Measurements from ENCODE around the gene NAA60. TPM values are rescaled to one million over a fixed set of nuclear protein-coding genes. Genes with fewer than 3 reads are reported as not detected.

NAA60 gene
- polyA plus RNA-seq, 1 donor (not counting 4 experiments of a cell fraction or from before 2014, with no cell fraction given) = 30.3 TPM

DNA sequence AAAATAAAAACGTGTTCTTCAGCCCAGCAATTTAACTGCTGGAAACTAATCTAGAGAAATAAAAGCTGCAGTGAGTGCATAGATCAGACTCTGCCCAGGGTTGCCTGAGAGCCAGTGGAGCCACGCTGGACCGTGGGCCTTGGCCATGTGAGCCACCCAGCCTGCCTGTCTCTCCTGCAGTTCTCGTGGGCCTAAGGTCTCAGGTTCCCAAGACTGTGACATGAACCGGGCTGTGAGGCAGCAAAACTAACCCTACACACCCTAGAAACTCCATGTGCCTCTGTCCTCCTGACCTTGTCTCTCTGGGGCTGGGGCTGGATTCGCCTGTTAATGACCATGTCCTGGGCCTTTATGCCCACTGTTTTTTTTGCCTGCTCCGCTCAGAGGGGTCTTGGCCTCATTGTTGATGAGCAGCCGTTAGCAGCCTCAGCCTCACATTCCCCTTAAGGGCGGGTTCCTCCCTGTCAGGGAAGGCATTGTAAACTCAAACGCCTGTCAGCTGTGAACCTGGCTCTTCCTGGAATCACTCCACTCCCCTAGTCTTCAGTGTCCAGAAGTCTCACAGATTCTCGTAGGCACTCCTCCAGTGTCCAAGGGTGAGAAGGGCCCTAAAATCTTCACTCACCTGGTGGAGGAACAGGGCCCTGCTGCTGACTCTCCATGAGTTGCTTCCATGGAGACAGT lies 34.9 kb downstream of the NAA60 start:
- FAIRE-seq (no peak), DNase-seq (ENCODE audit: low read depth, low spot score) (no peak)
- Histone ChIP-seq H3K9me3 (ENCODE audit: control insufficient read depth, low read depth, low read length) (no peaks in the 10 kb centered on the region), H3K27me3 (ENCODE audit: control insufficient read depth, extremely low read depth, insufficient read depth, low read length) (no peaks in the 10 kb centered on the region), H3K36me3 (ENCODE audit: control insufficient read depth in 2 of 2, extremely low read depth in 1 of 2, insufficient read depth in 2 of 2, low read length in 2 of 2) (peaks cover 17 to 22% of the 10 kb centered on the region in 2 experiments), H3K4me2 (ENCODE audit: control insufficient read depth, extremely low read depth, insufficient read depth, low read depth, low read length) (no peak overlapping the region), H3K9me1 (ENCODE audit: control insufficient read depth, extremely low read depth, insufficient read depth, low read length) (no peaks in the 10 kb centered on the region), H4K20me1 (ENCODE audit: control insufficient read depth, extremely low read depth, insufficient read depth, low read length) (peaks cover 4% of the 10 kb centered on the region), H2AFZ (ENCODE audit: control insufficient read depth, low read length) (no peak overlapping the region), H3K79me2 (ENCODE audit: control insufficient read depth, insufficient read depth, low read length) (peaks cover 42% of the 10 kb centered on the region), H3K4me3 (ENCODE audit: control insufficient read depth in 2 of 3, extremely low read depth in 1 of 3, insufficient read depth in 2 of 3, low read depth in 1 of 3, low read length in 3 of 3) (no peak overlapping the region), H3K9ac (ENCODE audit: control insufficient read depth, extremely low read depth, insufficient read depth, low read length) (no peak overlapping the region), H3K4me1 (ENCODE audit: control insufficient read depth, extremely low read depth, insufficient read depth, low read length) (no peaks in the 10 kb centered on the region), H3K27ac (ENCODE audit: control insufficient read depth, insufficient read depth, low read length) (no peak overlapping the region)
- TF ChIP-seq, protein P1, sequence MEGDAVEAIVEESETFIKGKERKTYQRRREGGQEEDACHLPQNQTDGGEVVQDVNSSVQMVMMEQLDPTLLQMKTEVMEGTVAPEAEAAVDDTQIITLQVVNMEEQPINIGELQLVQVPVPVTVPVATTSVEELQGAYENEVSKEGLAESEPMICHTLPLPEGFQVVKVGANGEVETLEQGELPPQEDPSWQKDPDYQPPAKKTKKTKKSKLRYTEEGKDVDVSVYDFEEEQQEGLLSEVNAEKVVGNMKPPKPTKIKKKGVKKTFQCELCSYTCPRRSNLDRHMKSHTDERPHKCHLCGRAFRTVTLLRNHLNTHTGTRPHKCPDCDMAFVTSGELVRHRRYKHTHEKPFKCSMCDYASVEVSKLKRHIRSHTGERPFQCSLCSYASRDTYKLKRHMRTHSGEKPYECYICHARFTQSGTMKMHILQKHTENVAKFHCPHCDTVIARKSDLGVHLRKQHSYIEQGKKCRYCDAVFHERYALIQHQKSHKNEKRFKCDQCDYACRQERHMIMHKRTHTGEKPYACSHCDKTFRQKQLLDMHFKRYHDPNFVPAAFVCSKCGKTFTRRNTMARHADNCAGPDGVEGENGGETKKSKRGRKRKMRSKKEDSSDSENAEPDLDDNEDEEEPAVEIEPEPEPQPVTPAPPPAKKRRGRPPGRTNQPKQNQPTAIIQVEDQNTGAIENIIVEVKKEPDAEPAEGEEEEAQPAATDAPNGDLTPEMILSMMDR (optimal IDR thresholded peaks at IDR 0.05 in 1 of 3, IDR thresholded peaks at IDR 0.05 in 1 of 3, conservative IDR thresholded peaks at IDR 0.05 in 1 of 3; ENCODE audit: extremely low read depth in 1 of 3, insufficient read depth in 2 of 3, low read length in 3 of 3) = no peak
- no peak for TF ChIP-seq EZH2 (IDR thresholded peaks at IDR 0.05; ENCODE audit: low read length)
- dilution Hi-C loops (cut with MboI; ENCODE audit: extremely low pct_ligation_motif_present, low sequenced_read_pairs) = no loop called here

DNA sequence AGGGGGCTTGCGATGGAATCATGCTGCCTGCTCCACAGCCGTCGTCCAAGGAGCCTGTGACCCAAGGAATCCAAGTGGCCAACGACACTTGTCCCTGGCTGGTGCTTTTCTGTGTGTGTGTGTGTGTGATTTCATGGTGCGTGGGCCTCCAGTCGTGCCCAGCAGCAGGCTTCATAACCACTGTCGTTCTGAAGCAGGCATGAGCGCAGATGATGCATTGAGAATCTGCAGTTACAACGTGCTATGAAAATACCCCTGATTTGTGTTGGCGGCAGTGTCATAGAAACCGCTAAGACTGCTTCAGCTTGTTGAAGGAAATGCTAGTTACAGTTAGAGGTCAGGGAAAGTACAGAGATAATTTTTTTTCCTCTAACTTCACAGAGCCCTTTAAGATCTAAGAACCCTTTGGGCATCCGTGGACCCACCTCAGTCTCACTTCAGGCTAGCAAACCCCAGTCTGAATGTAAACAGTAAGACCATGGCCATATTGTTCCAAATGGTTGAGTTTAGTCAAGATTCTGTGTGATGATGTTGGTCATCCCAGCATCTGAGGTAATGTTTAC lies 36.3 kb downstream of the NAA60 start:
- Histone ChIP-seq H3K4me1 (ENCODE audit: control insufficient read depth, extremely low read depth, insufficient read depth, low read length) (no peaks in the 10 kb centered on the region), H3K9me1 (ENCODE audit: control insufficient read depth, extremely low read depth, insufficient read depth, low read length) (no peaks in the 10 kb centered on the region), H2AFZ (ENCODE audit: control insufficient read depth, low read length) (no peak overlapping the region), H3K27ac (ENCODE audit: control insufficient read depth, insufficient read depth, low read length) (no peak overlapping the region), H3K4me2 (ENCODE audit: control insufficient read depth, extremely low read depth, insufficient read depth, low read depth, low read length) (no peak overlapping the region), H4K20me1 (ENCODE audit: control insufficient read depth, extremely low read depth, insufficient read depth, low read length) (no peaks in the 10 kb centered on the region), H3K9ac (ENCODE audit: control insufficient read depth, extremely low read depth, insufficient read depth, low read length) (no peak overlapping the region), H3K4me3 (ENCODE audit: control insufficient read depth in 2 of 3, extremely low read depth in 1 of 3, insufficient read depth in 2 of 3, low read depth in 1 of 3, low read length in 3 of 3) (no peak overlapping the region), H3K79me2 (ENCODE audit: control insufficient read depth, insufficient read depth, low read length) (peaks cover 29% of the 10 kb centered on the region), H3K9me3 (ENCODE audit: control insufficient read depth, low read depth, low read length) (no peaks in the 10 kb centered on the region), H3K27me3 (ENCODE audit: control insufficient read depth, extremely low read depth, insufficient read depth, low read length) (no peaks in the 10 kb centered on the region), H3K36me3 (ENCODE audit: control insufficient read depth in 2 of 2, extremely low read depth in 1 of 2, insufficient read depth in 2 of 2, low read length in 2 of 2) (peaks cover 22 to 29% of the 10 kb centered on the region in 2 experiments)
- TF ChIP-seq, protein P1 (optimal IDR thresholded peaks at IDR 0.05 in 1 of 3, IDR thresholded peaks at IDR 0.05 in 1 of 3, conservative IDR thresholded peaks at IDR 0.05 in 1 of 3; ENCODE audit: extremely low read depth in 1 of 3, insufficient read depth in 2 of 3, low read length in 3 of 3) = no peak
- no peak for TF ChIP-seq EZH2 (IDR thresholded peaks at IDR 0.05; ENCODE audit: low read length)
- FAIRE-seq (no peak), DNase-seq (ENCODE audit: low read depth, low spot score) (no peak)
- dilution Hi-C loops (cut with MboI; ENCODE audit: extremely low pct_ligation_motif_present, low sequenced_read_pairs) = no loop called here
